Measurements from ENCODE around the gene ANAPC4. TPM values are rescaled to one million over a fixed set of nuclear protein-coding genes. Genes with fewer than 3 reads are reported as not detected.
"Not testable (repeated sequence)": the region's sequence is repeated elsewhere in the genome, so short reads cannot be mapped to it uniquely, and the experiment has no call there.

Gene ANAPC4
- 36.4 TPM for total RNA-seq

DNA sequence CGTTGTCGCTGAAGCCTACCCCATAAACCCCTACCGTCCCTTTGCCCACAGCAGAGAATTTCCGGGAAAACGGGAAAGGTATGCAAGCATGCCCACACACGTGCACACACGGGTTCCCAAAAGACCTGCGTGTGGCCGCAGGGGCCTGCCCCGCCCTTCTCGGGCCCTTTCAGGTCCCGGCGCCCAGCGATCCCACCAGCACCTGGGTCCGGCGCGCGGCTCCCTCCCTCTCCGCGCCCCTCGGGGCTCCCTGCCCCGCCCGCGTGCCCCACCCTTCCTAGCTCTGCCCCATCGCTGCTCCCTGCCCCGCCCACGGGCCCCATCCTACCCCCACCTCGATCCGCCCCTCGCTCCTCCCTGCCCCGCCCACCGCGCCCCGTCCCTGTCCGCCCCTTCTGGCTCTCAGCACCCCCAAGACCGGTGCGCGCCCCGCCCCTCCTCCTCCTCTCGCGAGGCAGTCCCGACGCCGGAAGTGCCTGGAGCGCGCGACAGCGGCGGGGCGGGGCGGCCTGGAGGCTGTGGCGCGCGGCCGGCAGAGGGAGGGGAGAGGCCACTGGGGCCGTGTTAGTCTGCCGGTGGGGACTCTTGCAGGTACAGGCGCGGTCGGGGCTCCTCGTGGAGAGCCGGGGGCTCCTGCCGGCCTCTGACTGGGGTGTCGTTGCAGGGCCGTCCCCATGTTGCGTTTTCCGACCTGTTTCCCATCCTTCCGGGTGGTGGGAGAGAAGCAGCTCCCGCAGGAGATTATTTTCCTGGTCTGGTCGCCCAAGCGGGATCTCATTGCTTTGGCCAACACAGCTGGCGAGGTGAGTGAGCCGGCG is at the start of gene ANAPC4:
Gene ANAPC4 (plus strand): TSS at position 510 of the 818 bp plus-strand sequence. CDS start 165 bp downstream, at position 675.
- peak; percentile 96 for DNase-seq

DNA sequence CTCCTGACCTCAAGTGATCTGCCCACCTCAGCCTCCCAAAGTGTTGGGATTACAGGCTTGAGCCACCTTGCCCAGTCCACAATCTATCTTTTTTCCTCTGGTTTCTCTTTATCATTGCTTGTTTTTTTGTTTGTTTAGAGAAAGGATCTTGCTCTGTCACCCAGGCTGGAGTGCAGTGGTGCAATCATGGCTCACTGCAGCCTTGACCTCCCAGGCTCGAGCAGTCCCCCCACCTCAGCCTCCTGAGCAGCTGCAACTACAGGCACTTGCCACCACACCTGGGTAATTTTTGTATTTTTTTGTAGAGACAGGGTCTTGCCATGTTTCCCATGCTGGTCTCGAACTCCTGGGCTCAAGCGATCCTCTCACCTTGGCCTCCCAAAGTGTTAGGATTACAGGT is 48.6 kb upstream of the ANAPC4 start:
- not testable (repeated sequence) for DNase-seq

DNA sequence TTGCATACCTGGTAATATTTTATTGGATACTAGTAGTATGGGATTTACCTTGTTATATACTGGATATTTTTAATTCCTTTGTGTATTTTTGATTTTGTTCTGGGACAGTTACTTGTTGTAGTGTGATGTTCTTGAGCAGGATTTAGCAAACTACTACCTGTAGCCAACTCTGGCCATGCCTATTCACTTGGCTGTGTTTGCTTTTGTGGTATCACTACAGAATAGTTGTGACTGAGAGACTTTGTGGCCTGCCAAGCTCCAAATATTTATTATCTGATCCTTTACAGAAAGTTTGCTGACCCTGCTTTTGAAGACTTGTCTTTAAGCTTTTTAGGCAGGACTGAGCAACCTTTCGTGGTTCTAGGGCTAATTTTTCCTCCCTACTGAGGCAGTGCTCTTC is 46.7 kb upstream of the ANAPC4 start:
- DNase-seq, result no peak

- DNase-seq, result no peak
Measured at GRCh38 chr4:25330905-25331808, 45.9 kb upstream of the ANAPC4 start.

DNA sequence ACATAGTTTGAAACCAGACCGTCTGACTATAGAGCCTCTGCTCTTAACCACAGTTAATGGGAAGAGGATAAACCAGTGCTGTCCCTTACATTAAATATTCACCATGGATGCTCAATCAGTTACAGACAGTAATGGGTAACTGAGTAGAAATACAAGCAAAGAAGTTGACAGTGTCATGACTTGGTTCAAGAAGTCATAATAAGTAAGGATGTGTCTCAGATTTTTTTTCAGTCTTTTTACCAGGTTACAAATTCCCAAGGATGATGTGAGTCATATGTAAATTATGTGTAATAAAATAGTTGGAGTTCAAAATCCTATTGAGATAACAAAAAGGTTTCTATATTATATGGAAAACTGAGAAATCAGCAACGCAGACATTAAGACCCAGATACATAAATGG is 33.4 kb upstream of the ANAPC4 start:
- DNase-seq, result no peak

DNA sequence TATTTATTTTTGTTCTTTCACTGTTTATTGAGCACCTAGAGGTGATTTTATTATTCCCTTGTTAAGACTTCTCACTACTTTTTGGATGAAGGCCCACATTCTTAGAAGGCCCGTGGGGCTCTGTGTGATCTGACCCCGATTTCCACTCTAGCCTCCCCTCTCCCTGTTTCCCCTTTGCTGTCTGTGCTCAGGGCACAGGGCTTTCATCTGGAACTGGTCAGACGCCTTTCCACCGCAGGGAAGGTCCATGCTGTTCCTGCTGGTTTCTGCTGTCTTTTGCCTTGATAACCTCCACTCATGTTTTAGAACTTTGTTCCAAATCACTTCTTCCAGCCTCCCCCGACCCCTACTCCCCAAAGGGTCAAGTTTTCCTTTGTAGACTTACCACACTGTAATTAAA is 31.3 kb upstream of the ANAPC4 start:
- no peak for DNase-seq

GRCh38 chr4:25346913-25347312 is 30.1 kb upstream of the ANAPC4 start:
- no peak for DNase-seq

DNA sequence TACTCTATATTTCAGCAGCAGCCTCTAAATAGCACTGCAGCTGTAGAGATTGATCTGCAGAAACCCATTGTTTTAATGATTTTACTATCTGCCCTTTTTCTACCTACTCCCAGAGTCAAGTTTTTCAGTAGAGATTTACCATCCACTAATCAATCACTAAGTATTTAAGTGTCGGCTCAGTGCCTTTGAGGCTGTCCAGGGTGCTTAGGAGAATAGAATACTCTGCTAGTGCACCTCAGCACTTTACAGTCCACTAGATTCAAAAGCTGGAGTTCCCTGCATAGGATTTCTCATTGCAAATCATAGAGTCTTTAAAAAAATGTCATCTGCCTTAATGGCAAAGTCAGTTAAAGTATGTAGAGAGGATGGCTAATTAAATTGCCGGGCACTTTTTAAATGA is 29.6 kb upstream of the ANAPC4 start:
- DNase-seq, result no peak

- no peak for DNase-seq
Measured at GRCh38 chr4:25347971-25348370, 29.1 kb upstream of the ANAPC4 start.

- no peak for DNase-seq
Measured at GRCh38 chr4:25350561-25350960, 26.5 kb upstream of the ANAPC4 start.

DNA sequence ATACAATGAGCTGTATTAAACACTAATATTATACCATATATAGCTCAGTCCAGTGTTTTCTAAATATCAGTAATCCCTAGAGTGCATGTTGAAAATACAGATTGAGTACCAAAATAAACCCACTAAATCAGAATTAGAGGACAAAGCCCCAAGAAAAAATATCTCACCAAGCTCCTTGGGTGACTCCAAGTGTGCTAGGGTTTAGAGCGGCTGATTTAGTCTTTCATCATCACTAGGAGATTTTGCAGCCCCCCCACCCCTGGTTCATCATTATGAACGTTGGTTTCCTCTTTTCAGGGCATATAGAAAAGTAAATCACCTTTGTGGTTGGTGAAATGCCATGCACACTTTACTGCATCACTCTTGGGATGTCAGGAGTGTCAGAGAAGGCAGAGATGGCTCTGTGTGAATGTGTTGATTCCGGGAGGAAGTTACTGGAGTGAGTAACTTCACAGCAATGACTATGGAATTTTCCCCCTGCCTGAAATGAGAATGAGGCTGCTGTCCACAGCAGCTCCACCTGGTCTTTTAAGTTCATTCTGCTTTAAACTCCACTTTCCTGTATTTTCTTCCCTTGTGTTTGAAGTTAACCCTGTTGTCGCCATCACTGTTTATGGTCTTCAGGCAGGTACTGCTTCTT is 25.2 kb upstream of the ANAPC4 start:
- DNase-seq, result no peak

DNA sequence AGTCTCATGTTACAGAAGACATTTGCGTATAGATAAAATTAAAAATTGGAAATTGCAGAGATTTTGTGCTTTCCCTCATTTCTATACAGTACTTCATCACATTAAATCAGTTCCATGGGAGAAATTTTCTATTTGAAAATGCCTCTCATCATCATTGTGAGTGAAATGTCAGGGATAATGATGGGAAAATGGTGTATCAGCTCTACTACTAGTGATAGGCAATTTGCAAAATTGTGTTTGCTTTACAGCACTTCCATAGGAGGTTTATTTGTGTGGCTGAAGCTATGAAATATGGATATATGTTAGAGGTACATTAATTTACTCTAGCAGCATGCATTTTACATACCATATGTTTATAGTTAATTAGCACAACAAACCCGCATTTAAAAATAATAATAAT is 21.0 kb upstream of the ANAPC4 start:
- no peak for DNase-seq

DNA sequence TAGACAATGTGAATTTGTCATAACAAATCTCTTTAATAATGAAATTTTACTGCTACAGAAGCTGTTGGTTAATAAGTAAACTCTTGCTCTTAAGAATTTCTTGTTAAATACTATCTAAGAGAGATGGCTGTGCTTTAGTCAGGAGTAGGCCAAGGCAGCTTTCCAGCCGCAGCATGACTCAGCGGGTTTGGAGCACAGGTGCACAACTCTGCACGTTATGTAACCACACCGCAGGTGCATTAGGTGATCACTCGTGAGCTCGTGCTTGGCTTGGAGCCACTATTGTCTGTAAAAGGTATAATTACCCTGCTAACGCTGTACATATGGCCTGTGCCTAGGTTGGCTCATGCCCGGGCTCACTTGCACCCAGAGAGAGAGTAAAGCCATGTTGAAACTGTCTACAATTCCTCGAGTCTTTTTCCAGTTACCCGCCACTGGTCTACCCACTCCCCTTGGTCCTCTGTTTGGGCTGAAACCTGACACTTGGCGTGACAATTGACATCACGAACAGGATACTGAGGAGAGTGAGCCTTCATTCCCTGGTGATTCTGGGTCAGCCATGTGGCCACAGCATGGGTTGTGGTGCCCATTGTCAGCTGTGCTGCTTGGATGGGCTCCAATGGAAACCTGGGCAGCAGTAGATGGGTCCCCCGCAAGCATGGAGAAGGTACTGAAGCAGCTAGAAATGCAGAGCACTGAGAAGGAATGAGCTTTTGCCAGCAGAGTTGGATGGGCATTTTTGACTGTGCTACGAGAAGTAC is 18.4 kb upstream of the ANAPC4 start:
- DNase-seq, result no peak

GRCh38 chr4:25361253-25361652 is 15.8 kb upstream of the ANAPC4 start:
- DNase-seq, result no peak

- DNase-seq, result peak; percentile 70
Measured at GRCh38 chr4:25367004-25367621, 9.9 kb upstream of the ANAPC4 start.

GRCh38 chr4:25367877-25368276 is 9.2 kb upstream of the ANAPC4 start:
- no peak for DNase-seq

DNA sequence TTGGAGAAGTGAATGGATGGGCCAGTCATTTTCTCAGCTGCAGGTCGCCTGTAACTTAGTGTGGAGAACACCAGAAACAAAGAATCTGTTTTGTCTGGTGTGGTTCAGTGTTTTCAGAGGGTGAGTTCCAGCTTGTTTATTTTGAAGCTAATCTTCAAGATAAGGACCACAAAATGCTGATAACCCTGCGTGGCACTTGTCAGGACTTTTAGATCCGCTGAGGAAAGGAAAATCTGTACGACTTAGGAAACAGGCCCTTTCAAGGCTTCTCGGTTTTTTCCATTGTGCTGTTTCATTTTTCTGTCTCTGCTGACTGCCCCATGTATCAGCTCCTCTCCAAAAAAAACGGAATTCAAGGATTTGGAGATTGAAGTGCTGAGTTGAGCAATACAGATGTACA is 8.7 kb upstream of the ANAPC4 start:
- no peak for DNase-seq

DNA sequence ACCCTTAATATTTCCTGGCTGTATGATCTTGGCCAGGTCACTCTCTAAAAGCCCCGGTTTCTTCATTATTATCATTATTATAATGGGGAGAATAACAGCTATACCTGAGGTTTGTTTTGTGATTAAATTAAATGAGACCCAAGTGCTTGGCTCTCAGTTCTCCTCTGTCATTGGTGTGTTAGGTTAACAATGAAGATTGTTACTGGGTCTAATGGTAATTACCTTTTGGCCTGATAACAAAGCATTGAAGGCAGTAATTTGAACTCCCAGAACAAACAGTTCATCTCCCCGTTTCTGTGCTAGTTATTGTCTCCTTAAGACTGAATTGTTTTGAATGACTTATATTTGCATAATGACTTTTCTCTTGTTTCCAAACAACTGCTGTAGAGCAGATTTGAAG is 6.8 kb upstream of the ANAPC4 start:
- no peak for DNase-seq

- not testable (repeated sequence) for DNase-seq
Measured at GRCh38 chr4:25372549-25372948, 4.5 kb upstream of the ANAPC4 start.

- no peak for DNase-seq
Measured at GRCh38 chr4:25377572-25378436, 741 bp downstream of the ANAPC4 start.

- no peak for DNase-seq
Measured at GRCh38 chr4:25378437-25378743, 1.3 kb downstream of the ANAPC4 start.

Measured in tongue (tissue), 2 donors.